GM19463 (cell line): ENCODE data around the gene LGALS9C.
A peak's percentile ranks its signal among the peaks of the same experiment; 100 is the strongest.
"Not testable (repeated sequence)": the region's sequence is repeated elsewhere in the genome, so short reads cannot be mapped to it uniquely, and the experiment has no call there.

Source experiments
- ATAC-seq: cut with Tn5 transposase; IDR thresholded peaks from one replicate; pipeline ENCODE4 v1.9.1; 2021; ENCODE audit warnings: mild to moderate bottlenecking, moderate library complexity; ENCODE audit not compliant: unreplicated experiment

LGALS9C gene

DNA sequence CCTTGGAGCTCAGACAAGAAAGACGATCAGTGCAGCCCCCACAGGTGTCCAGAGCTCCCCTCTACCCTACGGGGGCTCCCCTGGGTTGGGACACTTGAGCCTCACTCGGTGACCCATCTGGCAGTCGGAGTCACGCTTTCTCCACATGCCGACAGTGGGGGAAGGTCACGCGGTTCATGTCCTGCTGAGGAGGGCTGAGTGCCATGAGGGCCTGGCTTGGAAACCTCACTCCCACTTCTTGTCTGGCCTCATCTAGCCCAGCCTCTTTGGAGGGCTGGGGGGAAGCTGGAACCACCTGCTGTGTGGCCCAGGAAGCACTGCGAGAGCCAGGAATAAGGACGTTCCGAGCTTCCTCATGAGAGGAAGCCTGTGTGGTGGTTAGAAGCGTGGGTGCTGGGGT lies 1.8 kb downstream of the LGALS9C start:
- ATAC-seq: not testable (repeated sequence)

DNA sequence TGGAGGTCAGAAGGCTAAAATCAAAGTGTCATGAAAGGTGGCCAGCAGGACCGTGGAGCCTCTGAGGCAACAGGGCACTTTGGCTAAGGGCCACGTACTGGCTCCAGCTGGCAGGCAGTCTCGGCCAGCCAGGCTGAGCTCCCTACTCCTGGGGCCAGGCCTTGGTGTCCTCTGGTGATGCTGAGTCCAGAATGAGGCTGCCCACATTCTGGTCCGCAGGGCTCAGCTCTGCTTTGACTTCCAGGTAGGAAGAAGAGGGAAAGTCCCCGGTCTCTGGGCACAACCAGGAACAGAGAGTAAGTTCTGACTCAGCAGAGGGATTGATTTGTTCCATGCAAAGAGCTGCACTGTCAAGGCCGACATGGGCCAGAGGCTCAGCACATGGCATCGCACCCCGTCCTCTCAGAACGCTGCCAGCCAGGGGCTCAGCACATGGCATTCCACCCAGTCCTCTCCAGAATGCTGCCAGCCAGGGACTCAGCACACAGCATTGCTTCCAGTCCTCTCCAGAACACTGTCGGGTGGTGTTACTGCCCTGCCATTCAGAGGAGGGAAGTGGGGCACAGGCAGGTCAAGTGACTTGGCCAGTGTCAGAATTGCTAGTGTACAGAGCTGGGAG lies 2.5 kb downstream of the LGALS9C start:
- not testable (repeated sequence) for ATAC-seq

DNA sequence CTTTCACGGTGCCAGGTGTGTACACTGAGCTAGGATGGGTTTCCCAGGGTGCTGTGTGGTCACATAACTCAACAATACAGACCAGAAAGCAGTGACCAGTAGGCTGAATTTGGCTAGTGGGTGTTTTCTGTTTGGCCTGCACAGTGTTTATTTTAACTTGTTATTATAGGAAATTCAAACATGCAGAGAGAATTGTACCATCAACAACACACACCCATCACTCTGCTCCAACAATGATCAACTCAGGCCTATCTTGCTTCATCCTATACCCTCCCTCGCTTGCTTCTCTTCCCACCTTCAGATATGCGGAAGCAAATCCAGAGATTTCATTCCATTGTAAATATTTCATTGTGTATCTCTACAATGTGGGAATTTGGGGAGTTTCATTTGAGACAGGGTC lies 5.2 kb downstream of the LGALS9C start:
- ATAC-seq: not testable (repeated sequence)

DNA sequence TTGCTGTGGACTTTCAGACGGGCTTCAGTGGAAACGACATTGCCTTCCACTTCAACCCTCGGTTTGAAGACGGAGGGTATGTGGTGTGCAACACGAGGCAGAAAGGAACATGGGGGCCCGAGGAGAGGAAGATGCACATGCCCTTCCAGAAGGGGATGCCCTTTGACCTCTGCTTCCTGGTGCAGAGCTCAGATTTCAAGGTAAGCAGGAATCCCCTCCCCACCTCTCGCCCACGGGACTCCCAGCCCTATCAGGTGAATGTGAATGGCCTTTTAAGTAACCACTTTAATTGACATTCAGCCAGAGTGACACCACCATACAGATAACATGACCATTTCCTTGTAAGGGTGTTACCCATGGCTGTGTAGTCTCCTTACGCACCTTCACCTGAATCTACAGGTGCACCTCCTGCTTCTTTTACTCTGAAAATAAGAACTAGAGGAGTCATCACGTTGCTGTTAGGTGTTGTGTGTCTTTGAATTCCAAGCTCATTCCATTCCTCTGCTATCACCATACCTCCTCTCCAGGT lies 9.4 kb downstream of the LGALS9C start:
- ATAC-seq: not testable (repeated sequence)

DNA sequence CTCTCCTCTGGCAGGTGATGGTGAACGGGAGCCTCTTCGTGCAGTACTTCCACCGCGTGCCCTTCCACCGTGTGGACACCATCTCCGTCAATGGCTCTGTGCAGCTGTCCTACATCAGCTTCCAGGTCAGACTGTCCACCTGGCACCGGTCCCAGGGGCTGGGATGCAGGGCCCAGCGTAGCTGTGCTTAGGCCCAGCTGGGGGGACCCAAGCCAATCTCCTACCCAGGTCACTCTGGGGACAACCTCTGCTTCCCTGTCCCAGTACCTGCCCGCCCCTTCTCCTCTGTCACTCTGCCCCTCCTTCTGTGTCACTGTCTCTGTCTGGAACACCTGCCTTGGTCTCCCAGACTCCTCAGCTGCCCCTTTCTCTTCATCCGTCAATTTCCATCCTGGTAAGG lies 11.0 kb downstream of the LGALS9C start:
- not testable (repeated sequence) for ATAC-seq

DNA sequence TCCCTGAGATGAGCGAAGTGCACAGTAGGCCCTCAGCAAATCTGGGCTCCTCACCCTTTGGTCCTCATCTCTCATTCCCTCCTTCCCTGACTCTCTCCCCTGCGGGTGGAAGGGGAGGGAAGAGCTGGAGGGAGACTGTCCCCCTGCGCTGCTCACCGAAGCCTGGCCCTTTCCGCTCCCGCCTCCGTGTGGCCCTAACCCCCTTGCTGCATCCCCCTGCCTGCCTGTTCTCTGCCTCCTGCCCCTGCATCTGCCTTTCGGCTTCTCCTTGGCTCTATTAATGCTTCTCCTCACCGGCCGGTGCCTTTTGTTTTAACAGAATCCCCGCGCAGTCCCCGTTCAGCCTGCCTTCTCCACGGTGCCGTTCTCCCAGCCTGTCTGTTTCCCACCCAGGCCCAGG lies 12.0 kb downstream of the LGALS9C start:
- not testable (repeated sequence) for ATAC-seq

DNA sequence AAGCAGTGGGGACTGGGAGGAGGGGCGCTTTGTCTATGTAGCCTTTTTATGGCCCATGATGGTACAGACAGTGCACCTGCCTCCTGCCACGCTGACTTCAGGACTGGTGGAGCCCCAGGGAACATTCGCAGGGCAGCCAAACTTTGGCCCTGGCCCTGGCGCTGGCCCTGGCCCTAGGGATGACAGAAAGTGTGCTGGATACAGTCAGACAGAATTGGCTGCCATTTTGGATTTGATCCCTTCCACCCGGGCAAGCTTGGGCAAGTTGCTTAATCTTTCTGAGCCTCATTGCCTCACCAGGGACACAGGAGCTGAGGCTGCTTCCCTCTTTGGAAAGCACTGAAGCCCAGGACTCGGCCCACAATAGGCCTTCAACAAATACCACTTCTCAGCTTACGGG lies 13.4 kb downstream of the LGALS9C start:
- ATAC-seq: not testable (repeated sequence)

DNA sequence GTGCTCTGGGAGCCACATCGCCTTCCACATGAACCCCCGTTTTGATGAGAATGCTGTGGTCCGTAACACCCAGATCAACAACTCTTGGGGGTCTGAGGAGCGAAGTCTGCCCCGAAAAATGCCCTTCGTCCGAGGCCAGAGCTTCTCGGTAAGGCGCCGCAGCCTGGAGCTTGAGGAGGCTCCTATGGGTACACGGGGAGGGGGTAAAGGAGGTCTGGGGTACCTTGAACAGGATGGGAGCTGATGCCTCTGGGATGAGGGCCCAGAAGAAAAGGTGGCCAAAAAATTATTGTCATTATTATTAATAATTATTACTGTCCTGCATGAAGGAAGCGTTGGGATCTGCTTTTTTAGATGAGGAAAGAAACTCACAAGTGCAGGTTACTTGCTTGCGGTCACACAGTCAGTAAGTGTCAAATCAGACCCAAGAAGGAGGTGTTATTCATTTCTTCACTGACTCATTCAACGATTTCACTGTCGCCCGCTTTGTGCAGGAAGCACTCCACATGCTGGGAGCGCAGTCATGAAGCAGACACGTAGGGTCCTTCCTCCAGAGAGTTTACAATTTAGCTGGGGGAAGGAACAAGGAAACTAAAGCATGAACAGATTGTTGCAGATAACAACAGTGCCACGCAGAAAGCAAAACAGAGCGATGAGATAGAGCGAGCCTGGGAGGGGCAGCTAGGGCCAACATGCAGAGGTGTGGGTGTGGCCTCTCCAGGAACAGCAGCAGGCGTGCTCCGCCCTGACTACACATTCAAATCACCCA lies 16.3 kb downstream of the LGALS9C start:
- peak; percentile 72 for ATAC-seq

DNA sequence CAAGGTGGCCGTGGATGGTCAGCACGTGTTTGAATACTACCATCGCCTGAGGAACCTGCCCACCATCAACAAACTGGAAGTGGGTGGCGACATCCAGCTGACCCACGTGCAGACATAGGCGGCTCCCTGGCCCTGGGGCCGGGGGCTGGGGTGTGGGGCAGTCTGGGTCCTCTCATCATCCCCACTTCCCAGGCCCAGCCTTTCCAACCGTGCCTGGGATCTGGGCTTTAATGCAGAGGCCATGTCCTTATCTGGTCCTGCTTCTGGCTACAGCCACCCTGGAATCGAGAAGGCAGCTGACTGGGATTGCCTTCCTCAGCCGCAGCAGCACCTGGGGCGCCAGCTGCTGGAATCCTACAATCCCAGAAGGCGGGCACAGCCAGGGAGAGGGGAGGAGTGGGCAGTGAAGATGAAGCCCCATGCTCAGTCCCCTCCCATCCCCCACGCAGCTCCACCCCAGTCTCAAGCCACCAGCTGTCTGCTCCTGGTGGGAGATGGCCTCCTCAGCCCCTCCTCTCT lies 17.7 kb downstream of the LGALS9C start:
- not testable (repeated sequence) for ATAC-seq

DNA sequence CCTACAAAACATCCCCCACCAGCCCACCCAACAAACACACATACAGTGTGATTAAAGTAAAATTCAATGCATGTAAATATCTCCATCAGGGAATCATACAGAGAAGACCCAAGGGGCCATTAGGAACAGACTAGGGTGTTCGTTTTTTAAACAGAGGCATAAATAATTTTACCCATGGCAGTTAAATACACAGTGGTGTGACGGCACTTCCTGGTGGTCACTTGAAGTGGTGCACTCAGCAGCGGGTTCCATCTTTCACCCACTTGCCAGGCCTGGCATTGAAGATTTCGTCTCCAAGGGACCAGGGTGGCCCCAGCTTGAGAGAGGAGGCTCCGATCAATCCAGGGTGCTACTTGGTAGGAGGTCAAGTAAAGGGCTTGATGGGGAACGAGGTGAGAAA lies 20.5 kb downstream of the LGALS9C start:
- not testable (repeated sequence) for ATAC-seq

DNA sequence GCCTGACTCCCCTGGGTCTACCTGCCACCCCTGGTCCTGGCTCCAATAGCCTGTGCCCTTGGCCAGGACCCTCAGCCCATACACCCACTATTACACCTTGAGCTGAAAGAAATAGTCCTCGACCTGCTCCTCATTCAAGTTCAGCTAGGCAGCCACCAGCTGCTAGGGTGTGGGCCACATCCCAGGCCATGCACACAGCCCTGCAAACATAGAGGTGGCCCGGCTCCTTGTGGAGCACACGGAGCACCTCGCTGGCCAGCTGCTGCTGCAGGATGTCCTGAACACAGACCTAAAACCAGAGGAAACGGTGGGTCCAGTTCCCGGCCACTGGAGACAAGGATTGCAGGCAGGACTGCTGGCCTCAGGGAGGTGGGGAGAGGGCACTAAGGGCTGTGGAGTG lies 22.5 kb downstream of the LGALS9C start:
- not testable (repeated sequence) for ATAC-seq

DNA sequence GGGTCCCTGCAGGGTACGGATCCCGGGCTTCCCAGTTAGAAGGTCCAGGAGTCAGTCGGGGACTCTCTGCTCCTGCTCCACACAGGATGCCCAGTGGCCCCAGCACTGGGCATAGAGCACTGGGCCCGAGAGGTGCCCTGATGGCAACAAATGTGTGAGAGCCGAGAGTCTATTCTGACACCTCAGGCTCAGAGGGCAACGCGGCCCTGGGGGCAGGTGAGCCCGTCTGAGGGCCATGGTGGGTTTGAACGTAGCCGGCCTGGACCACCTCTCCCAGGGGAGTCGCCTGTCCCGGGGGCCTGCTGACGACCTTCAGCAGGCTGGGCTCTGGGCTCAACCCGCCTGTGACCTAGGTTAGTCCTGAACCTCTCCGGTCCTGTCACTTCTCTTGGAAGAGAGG lies 23.2 kb downstream of the LGALS9C start:
- ATAC-seq: not testable (repeated sequence)

DNA sequence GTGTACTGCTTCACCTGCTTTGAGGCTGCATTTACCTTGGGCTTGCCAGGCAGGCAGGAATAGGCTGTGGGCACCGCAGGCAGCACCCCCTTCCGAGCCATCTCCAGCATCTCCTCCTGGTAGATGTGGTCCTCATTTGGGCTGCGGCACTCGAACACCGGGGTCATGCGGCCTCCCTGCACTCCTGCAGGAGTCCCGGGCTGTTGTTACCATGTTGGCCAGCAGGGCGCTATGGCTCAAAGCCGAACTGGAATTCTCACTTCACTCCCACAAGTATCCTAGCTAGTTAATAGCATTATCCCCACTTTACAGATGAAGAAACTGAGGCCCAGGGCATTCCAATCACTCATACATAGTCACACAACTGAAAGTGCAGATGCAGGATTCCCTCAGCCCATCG lies 23.7 kb downstream of the LGALS9C start:
- ATAC-seq: not testable (repeated sequence)

DNA sequence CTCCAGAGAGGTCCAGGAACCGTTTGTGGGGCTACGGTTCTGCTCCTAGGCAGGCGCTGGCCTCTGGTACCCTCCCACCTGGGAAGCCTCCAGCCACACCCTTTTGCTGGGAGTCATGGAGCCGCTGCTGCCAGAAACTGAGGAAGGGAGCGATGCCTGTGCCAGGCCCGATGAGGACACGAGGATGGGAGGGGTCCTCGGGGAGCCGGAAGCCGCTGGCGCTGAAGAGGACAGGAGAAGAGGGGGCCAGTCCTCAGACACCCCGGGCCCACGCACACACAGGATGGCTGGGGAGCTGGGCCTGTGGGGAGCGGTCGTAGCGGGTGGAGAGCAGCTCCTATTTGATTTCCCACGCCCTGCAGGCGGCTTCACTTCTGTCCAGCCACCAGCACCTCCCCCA lies 24.2 kb downstream of the LGALS9C start:
- ATAC-seq: not testable (repeated sequence)

DNA sequence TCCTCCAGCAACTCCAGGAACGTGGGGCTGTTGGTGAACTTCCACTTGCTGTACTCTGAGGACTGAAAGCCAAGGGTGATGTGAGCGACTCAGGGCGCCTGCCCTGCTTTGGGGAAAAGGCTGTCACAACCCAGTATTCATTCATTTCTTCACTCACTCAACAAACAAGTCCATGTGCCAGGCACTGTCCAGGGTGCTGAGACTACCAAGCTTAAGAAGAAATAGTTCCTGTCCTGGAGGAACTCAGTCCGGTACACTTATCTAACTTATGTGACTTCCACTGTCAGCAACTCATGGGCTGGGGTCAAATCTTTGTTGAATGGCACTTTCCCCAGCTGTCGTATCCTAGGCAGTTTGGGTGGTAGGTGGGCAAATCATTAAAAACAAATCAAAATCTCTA lies 26.6 kb downstream of the LGALS9C start:
- ATAC-seq: not testable (repeated sequence)

DNA sequence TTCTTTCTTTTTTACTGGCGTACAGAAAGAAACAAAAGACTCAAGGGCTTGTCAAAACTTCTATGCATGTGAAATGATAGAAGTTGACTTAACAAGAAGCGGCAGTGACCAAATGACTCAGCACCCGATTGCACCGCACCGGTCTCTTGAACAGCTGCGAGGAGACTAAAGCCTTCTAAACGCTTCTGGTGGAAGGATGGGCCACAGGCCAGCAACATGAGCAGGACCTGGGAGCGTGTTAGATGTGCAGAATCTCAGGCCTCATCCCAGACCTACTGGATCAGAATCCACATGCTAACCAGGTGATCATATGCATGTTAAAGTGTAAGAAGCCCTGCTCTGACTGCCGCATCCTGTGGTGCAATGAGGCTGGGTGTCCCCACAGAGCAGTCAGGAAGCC lies 31.1 kb downstream of the LGALS9C start:
- not testable (repeated sequence) for ATAC-seq

DNA sequence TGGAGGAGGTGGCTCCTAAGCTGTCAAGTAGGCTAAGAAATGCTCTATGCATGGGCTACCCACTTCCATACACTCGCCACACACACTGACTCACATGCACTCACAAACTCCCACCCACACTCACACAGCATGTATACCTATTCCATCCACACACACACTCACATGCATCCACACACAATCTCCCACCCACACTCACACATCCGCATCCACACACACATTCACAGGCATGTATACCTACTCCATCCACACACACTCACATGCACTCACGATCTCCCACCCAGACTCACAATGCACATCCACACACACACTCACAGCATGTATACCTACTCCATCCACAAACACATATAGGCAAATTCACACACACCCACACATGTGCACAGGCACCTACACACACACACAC lies 32.1 kb downstream of the LGALS9C start:
- not testable (repeated sequence) for ATAC-seq

DNA sequence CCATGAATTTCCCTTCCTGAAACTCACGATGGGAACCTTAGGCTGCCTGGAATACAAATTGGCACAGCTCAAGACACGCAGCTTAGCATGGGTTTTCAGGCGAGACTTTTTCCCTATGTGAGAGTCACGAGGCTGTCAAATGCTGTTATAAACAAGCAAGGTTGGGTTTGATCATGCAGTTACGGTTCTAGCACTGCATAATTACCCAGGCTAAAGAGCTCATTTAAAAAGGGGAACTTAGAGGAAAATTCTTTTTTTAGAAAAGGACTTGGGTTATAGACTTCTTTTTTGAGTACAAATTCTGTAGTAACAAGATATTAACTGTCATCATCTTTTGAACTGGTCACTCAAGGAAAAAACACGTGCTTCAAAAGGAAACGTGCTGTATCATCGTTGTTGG lies 44.5 kb downstream of the LGALS9C start:
- not testable (repeated sequence) for ATAC-seq

DNA sequence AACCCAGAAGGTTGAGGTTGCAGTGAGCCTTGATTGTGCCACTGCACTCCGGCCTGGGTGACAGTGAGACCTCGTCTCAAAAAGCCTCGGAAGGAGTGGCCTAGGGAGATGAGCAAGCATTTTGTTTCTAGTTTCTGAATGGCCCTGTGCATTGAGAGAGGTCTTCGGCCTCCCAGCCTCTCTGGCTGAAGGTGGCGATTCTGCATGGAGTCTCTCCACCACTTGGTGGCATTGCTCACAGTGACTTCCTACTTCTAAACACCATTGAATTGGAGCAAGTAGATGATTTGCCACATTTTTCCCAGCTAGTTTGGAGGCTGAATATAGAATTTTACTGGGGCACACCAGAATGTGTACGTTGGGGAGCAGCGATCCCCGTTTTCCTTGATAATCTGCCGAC lies 48.4 kb downstream of the LGALS9C start:
- not testable (repeated sequence) for ATAC-seq

DNA sequence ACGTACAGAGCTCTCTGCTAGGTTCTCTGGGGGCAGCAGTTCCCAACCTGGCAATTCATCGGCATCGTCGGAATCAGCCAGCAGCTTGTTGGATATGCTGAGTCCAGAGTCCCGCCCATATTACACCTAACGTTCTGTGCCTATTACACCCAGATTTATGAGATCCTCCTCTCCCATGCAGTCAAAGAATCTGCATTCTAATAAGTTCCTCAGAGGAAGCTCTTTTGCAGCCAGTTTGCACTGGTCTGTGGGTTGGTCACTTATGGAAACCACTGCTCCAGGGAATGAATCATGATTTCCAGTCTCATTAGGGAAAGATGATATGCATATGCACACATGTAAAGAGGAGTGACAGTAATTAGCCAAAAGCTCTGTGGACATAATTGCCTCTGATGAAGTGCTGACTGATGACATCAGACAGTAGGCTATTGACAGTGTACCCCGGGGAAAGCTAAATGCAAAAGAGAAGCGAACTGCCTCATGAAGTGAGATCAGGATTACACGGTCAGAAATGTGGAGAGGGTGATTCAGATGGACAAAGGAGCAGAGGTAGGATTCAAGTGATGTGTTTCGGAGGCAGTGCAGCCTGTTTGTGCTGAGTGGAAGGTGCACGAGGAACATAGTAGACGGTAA lies 49.7 kb downstream of the LGALS9C start:
- ATAC-seq: not testable (repeated sequence)

DNA sequence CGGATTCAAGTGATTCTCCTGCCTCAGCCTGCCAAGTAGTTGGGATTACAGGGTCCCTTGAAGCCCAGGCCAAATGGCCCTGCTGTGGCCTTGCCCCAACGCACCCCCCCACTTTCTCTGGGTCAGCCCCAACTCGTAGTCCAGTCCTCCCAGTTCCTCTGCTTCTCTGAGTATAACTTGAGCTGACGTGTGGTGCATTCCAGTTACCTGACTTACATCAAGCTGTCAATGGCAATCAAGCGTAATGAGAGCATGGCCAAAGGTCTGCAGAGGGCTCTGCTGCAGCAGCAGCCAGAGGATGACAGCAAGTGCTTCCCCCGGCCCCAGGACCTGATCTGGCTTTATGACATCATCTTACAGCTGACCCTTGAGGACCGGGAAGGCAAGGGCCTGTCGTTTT lies 50.8 kb downstream of the LGALS9C start:
- not testable (repeated sequence) for ATAC-seq
